ENCODE data around the gene CLEC9A. TPM values are rescaled to one million over a fixed set of nuclear protein-coding genes. Genes with fewer than 3 reads are reported as not detected.

Gene CLEC9A
- total and polyA plus RNA-seq, 2 of the 8 experiments (the other 6 are each of a cell fraction or from before 2014, with no cell fraction given): not detected

DNA sequence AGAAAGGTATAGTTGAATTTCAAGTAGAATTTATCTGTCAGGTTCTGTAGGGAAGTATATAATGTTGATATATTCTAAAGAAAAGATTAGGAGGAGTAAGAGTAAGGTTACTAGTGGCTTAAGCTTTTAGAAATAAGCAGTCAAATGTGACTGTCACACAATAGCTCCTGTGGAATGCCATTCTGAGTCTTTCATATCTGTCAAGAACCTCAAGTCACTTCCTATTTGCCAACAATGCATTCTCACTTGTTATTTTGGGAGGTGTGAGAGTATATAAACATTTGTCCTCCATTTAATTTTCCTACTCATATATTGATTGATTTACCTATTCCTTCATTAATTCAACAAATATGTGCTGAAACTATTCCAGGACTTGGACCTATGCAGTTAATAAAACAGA is 11.7 kb downstream of the CLEC9A start (continued):
- no peak for TF ChIP-seq KDM4A (IDR thresholded peaks at IDR 0.05; ENCODE audit: low read depth, low read length, severe bottlenecking)
- TF ChIP-seq CBX8 (IDR thresholded peaks at IDR 0.05; ENCODE audit: borderline replicate concordance, low read depth, low read length): no peak
- TF ChIP-seq, protein P1, sequence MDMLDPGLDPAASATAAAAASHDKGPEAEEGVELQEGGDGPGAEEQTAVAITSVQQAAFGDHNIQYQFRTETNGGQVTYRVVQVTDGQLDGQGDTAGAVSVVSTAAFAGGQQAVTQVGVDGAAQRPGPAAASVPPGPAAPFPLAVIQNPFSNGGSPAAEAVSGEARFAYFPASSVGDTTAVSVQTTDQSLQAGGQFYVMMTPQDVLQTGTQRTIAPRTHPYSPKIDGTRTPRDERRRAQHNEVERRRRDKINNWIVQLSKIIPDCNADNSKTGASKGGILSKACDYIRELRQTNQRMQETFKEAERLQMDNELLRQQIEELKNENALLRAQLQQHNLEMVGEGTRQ (IDR thresholded peaks at IDR 0.05; ENCODE audit: low read length): no peak
- no peak for TF ChIP-seq GABPA (IDR thresholded peaks at IDR 0.05; ENCODE audit: borderline replicate concordance, insufficient read depth, low read length)
- no peak for TF ChIP-seq GTF2F1 (IDR thresholded peaks at IDR 0.05; ENCODE audit: borderline replicate concordance, low read depth, low read length)
- no peak for TF ChIP-seq MAFK (IDR thresholded peaks at IDR 0.05; ENCODE audit: low read depth, low read length)
